ENCODE data around the gene TRAPPC11. TPM values are rescaled to one million over a fixed set of nuclear protein-coding genes. Genes with fewer than 3 reads are reported as not detected.
A peak's percentile ranks its signal among the peaks of the same experiment; 100 is the strongest.

Gene TRAPPC11
- total and polyA plus RNA-seq, 2 of the 13 experiments (the other 11 are each of a cell fraction or from before 2014, with no cell fraction given), result 18.0 to 23.2 TPM

DNA sequence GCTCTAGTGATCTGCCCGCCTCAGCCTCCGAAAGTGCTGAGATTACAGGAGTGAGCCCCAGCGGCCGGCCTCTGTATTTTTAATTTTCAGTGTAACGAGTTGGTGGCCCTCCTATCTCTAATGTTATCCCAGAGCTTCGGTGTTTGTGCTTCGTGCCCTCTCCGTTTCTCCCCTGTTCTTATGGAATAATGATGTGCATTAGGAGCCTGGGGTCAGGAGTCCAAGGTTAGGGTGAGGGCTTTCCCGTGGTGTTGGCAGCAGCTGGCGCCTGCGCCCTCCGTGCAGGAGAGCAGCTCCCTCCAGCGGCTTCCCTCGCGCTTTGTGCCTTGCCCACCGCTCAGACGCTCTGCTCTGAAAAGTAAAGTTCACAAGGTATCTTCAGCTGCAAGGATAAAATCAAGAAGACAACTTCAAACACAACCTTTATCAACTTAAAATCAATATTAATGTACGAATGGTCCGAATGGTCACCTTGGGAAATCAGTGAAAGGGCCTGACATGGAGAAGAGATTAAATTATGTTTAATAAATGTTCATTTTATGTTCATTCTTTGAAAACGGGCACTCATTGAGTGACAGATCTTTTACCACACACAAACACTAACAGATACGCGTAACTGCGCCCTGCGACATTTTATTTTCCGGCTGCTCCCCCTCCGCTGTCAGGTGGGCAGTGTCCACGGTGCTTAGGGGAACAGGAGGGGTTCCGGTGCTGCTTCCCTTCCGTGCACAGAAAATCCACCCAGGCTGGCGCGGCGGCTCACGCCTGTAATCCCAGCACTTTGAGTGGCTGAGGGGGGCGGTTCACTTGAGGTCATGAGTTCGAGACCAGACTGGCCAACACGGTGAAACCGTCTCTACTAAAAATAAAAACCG lies 62.4 kb downstream of the TRAPPC11 start (continued):
- peak; percentile 46; the same call in 1 of the 2 replicates for TF ChIP-seq ERF (CRISPR knock-in tag; IDR thresholded peaks at IDR 0.05)
- no peak for TF ChIP-seq DR1 (CRISPR knock-in tag; IDR thresholded peaks at IDR 0.05)
- TF ChIP-seq NFAT5 (CRISPR knock-in tag; IDR thresholded peaks at IDR 0.05), result no peak
- no peak for TF ChIP-seq ZBTB8A (CRISPR knock-in tag; IDR thresholded peaks at IDR 0.05; ENCODE audit: borderline replicate concordance, low read depth)
- TF ChIP-seq, protein P1, sequence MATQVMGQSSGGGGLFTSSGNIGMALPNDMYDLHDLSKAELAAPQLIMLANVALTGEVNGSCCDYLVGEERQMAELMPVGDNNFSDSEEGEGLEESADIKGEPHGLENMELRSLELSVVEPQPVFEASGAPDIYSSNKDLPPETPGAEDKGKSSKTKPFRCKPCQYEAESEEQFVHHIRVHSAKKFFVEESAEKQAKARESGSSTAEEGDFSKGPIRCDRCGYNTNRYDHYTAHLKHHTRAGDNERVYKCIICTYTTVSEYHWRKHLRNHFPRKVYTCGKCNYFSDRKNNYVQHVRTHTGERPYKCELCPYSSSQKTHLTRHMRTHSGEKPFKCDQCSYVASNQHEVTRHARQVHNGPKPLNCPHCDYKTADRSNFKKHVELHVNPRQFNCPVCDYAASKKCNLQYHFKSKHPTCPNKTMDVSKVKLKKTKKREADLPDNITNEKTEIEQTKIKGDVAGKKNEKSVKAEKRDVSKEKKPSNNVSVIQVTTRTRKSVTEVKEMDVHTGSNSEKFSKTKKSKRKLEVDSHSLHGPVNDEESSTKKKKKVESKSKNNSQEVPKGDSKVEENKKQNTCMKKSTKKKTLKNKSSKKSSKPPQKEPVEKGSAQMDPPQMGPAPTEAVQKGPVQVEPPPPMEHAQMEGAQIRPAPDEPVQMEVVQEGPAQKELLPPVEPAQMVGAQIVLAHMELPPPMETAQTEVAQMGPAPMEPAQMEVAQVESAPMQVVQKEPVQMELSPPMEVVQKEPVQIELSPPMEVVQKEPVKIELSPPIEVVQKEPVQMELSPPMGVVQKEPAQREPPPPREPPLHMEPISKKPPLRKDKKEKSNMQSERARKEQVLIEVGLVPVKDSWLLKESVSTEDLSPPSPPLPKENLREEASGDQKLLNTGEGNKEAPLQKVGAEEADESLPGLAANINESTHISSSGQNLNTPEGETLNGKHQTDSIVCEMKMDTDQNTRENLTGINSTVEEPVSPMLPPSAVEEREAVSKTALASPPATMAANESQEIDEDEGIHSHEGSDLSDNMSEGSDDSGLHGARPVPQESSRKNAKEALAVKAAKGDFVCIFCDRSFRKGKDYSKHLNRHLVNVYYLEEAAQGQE (IDR thresholded peaks at IDR 0.05; ENCODE audit: borderline replicate concordance in 1 of 2, low read depth in 1 of 2, low read length in 2 of 2), result no peak
- no peak for TF ChIP-seq ZNF275 (CRISPR knock-in tag; IDR thresholded peaks at IDR 0.05; ENCODE audit: borderline replicate concordance)
- TF ChIP-seq ZNF34 (CRISPR knock-in tag; IDR thresholded peaks at IDR 0.05; ENCODE audit: borderline replicate concordance), result no peak
- TF ChIP-seq GLI4 (CRISPR knock-in tag; IDR thresholded peaks at IDR 0.05; ENCODE audit: borderline replicate concordance), result no peak
- no peak for TF ChIP-seq DNMT1 (CRISPR knock-in tag; IDR thresholded peaks at IDR 0.05)
- TF ChIP-seq THAP8 (CRISPR knock-in tag; IDR thresholded peaks at IDR 0.05; ENCODE audit: borderline replicate concordance), result no peak; the same call in 1 of the 2 replicates
- peak; percentile 64 for TF ChIP-seq SAP130 (CRISPR knock-in tag; IDR thresholded peaks at IDR 0.05; ENCODE audit: low read depth)
- no peak for TF ChIP-seq AKAP8 (CRISPR knock-in tag; IDR thresholded peaks at IDR 0.05)
- TF ChIP-seq ZNF589 (CRISPR knock-in tag; conservative IDR thresholded peaks at IDR 0.05), result no peak
- TF ChIP-seq ZNF430 (CRISPR knock-in tag; IDR thresholded peaks at IDR 0.05), result no peak; the same call in 1 of the 2 replicates
- 0 out of 2 replicates have a peak, but pooled peaks have one; percentile 44 for TF ChIP-seq ADNP (CRISPR knock-in tag; IDR thresholded peaks at IDR 0.05)
